Stomach smooth muscle (tissue), 2 donors: Measurements from ENCODE around the gene SCT.

ENCODE experiments used
- H3K27ac ChIP-seq: one replicate; pipeline ENCODE4 v1.7.0; 2013; ENCODE audit warnings: mild to moderate bottlenecking, low read length, inconsistent platforms
- H3K27me3 ChIP-seq, 2 donors: one replicate each; pipeline ENCODE4 v1.7.0; 2013; ENCODE audit warnings: low read length in 2 of 2; ENCODE audit not compliant: insufficient read depth in 2 of 2, control insufficient read depth in 1 of 2
- H3K36me3 ChIP-seq, 2 donors: one replicate each; pipeline ENCODE4 v1.7.0; 2013; ENCODE audit warnings: low read length in 2 of 2; ENCODE audit not compliant: control insufficient read depth in 2 of 2, insufficient read depth in 2 of 2
- H3K4me1 ChIP-seq: one replicate; pipeline ENCODE4 v1.7.0; 2013; ENCODE audit warnings: low read length; ENCODE audit not compliant: control insufficient read depth, insufficient read depth
- H3K4me3 ChIP-seq, 2 donors: one replicate each; pipeline ENCODE4 v1.7.0; 2013; ENCODE audit warnings: low read length in 2 of 2
- H3K9ac ChIP-seq, 2 donors: one replicate each; pipeline ENCODE4 v1.7.0; 2013; ENCODE audit warnings: low read length in 2 of 2, mild to moderate bottlenecking in 1 of 2
- H3K9me3 ChIP-seq, 2 donors: one replicate each; pipeline ENCODE4 v1.7.0; 2013; ENCODE audit warnings: low read length in 2 of 2; ENCODE audit not compliant: control insufficient read depth in 2 of 2
- donor health status: healthy.
- donor health status: Pancreatic carcinoma.

Gene SCT

DNA sequence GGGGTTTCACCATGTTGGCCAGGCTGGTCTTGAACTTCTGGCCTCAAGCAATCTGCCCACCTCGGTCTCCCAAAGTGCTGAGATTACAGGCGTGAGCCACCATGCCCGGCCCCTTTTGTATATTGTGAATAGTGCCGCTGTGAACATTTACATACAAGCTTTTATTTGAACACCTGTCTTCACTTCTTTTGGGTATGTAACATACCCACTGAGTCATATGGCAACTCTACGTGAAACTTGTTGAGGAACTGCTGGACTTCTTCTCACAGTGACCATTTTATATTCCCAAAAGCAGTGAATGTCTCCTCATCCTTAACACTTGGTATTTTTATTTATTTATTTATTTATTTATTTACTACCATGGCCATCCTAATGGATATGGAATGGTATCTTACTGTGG, 3.9 kb upstream of the SCT start:
- Histone ChIP-seq H3K9me3 (no peaks in the 10 kb centered on the region), H3K4me3 (no peak overlapping the region), H3K27ac (no peak overlapping the region), H3K9ac (no peak overlapping the region), H3K27me3 (no peaks in the 10 kb centered on the region), H3K4me1 (peaks cover 5% of the 10 kb centered on the region), H3K36me3 (no peaks in the 10 kb centered on the region)

- Histone ChIP-seq H3K36me3 (no peaks in the 10 kb centered on the region), H3K9me3 (no peaks in the 10 kb centered on the region), H3K27ac (peak overlapping the region; percentile 24), H3K4me3 (no peak overlapping the region), H3K27me3 (peaks cover 0 to 3% of the 10 kb centered on the region in 2 donors), H3K4me1 (peaks cover 5% of the 10 kb centered on the region), H3K9ac (peak overlapping the region in 1 of 2 donors; percentile 31)
Observed at GRCh38 chr11:629237-629583, 2.2 kb upstream of the SCT start.

DNA sequence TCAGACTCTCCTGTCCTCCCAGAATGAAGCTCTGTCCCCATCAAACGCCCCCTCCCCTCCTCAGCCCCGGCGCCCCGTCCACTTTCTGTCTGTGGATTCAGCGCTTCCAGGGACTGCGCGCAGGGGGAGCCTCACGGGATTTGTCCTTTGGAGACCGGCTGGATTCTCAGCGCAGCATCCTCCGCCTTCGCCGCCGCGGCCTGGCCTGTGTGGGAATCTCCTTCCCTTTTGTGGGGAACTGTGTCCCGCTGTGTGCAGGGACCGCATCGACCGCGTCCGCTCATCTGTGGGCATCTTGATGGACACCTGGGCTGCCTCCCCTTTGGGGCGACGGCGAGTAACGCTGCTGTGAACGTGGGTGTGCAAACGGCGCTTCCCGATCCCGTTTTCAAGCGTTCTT, 1.1 kb upstream of the SCT start:
- Histone ChIP-seq H3K36me3 (no peaks in the 10 kb centered on the region), H3K4me3 (no peak overlapping the region), H3K9me3 (no peaks in the 10 kb centered on the region), H3K9ac (no peak overlapping the region), H3K4me1 (peaks cover 5% of the 10 kb centered on the region), H3K27me3 (peaks cover 0 to 3% of the 10 kb centered on the region in 2 donors), H3K27ac (peak overlapping the region; percentile 24)

- Histone ChIP-seq H3K9ac (no peak overlapping the region), H3K9me3 (no peaks in the 10 kb centered on the region), H3K27me3 (peaks cover 0 to 3% of the 10 kb centered on the region in 2 donors), H3K36me3 (no peaks in the 10 kb centered on the region), H3K4me1 (peaks cover 5% of the 10 kb centered on the region), H3K27ac (no peak overlapping the region), H3K4me3 (no peak overlapping the region)
Observed at GRCh38 chr11:627308-627576, 261 bp upstream of the SCT start.

GRCh38 chr11:625636-626268, 1.2 kb downstream of the SCT start:
- Histone ChIP-seq H3K27me3 (peaks cover 0 to 3% of the 10 kb centered on the region in 2 donors), H3K27ac (no peak overlapping the region), H3K4me3 (no peak overlapping the region), H3K9me3 (no peaks in the 10 kb centered on the region), H3K9ac (no peak overlapping the region), H3K4me1 (peaks cover 5% of the 10 kb centered on the region), H3K36me3 (no peaks in the 10 kb centered on the region)

GRCh38 chr11:624705-625635, 2.0 kb downstream of the SCT start, which contains the start of gene CDHR5:
TSS of gene CDHR5 (minus strand) at chr11:624955. CDS start at chr11:624902, 53 bp downstream.
- no peak within 1 kb of the TSS for H3K27ac ChIP-seq
- peaks cover 0 to 3% of the 10 kb centered on the region in 2 donors for H3K27me3 ChIP-seq
- H3K4me1 ChIP-seq: peaks cover 5% of the 10 kb centered on the region
- no peak within 1 kb of the TSS for H3K4me3 ChIP-seq
- H3K9ac ChIP-seq: no peak within 1 kb of the TSS
- no peaks in the 10 kb centered on the region for H3K36me3 ChIP-seq
- no peaks in the 10 kb centered on the region for H3K9me3 ChIP-seq

- Histone ChIP-seq H3K36me3 (no peaks in the 10 kb centered on the region), H3K9me3 (no peaks in the 10 kb centered on the region), H3K27me3 (peaks cover 0 to 3% of the 10 kb centered on the region in 2 donors), H3K9ac (no peak overlapping the region), H3K4me1 (peaks cover 5% of the 10 kb centered on the region), H3K27ac (no peak overlapping the region), H3K4me3 (no peak overlapping the region)
Observed at GRCh38 chr11:623999-624704, 2.8 kb downstream of the SCT start.

- Histone ChIP-seq H3K27ac (no peak overlapping the region), H3K9ac (no peak overlapping the region), H3K4me3 (no peak overlapping the region), H3K36me3 (no peaks in the 10 kb centered on the region), H3K27me3 (peaks cover 0 to 3% of the 10 kb centered on the region in 2 donors), H3K9me3 (no peaks in the 10 kb centered on the region), H3K4me1 (no peaks in the 10 kb centered on the region)
Observed at GRCh38 chr11:623349-623869, 3.6 kb downstream of the SCT start.

DNA sequence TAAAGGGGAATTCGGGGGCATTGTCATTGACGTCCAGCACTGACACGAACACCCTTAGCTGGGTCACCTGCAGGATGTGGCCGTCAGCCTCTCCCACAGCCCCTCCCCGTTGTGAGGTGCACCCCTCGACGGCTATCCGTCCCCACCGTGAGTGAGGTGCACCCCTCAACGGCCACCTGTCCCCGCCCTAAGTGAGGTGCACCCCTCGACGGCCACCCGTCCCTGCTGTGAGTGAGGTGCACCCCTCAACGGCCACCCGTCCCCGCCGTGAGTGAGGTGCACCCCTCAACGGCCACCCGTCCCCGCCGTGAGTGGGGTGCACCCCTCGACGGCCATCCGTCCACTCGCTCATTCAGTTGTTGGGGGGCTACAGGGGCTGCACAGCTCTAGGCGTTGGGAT, 5.1 kb downstream of the SCT start:
- H3K4me3 ChIP-seq: no peak overlapping the region

DNA sequence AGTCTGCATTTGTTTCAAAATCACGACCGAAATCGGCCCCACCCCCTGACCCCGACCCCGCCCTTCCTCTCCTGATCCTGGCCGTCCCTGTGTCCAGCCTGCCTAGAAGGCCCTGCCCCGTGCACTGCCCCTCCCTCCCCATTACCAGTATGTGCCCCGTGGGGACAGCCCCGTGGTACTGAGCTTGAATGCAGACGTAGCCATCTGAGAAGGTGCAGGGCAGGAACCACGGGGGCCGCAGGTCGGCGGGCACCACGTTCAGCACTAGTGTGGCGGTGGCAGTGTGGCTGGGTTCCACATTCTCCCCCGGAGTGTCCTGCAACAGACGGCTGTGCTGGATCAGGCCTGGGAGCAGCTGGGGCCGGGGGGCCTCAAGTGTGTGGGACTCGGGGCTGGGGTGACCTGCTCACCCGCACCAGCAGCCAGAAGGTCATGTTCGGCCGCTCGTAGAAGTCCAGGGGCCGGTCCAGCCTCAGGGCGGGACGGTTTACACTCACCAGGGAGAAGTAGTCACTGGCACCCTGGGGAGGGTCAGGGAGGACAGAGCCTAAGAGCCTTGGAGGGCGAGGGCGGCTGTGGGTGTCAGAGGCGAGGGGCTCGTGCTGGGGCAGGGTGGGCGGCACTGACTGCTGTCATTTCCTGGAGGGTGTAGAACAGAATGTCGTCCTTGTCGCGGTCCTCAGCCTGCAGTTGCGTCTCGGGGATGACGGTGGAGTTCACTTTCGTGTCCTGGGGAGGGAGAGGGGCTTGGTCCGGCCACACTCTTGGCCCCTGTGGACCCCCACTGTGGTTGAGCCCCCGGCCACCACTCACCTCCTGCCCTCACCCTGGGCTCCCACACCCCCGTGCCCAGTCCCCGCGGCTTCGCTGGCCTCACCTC, 5.8 kb downstream of the SCT start:
- Histone ChIP-seq H3K4me3 (no peak overlapping the region), H3K9me3 (no peaks in the 10 kb centered on the region), H3K27ac (no peak overlapping the region), H3K27me3 (peaks cover 0 to 3% of the 10 kb centered on the region in 2 donors), H3K36me3 (no peaks in the 10 kb centered on the region), H3K4me1 (no peaks in the 10 kb centered on the region), H3K9ac (no peak overlapping the region)

More for the DNA sequence above, 5.1 kb downstream of the SCT start:
- Histone ChIP-seq H3K4me1 (no peaks in the 10 kb centered on the region), H3K9ac (no peak overlapping the region), H3K27ac (no peak overlapping the region), H3K27me3 (peaks cover 0 to 3% of the 10 kb centered on the region in 2 donors), H3K36me3 (no peaks in the 10 kb centered on the region), H3K9me3 (no peaks in the 10 kb centered on the region)
